Bone marrow (tissue), 2 donors: ENCODE results near the gene OR2H1.
"Not testable (repeated sequence)": the region's sequence is repeated elsewhere in the genome, so short reads cannot be mapped to it uniquely, and the experiment has no call there.

Source experiments
- DNase-seq, 2 donors: peaks; one replicate each; lab custom pipeline; 2025; lab: John Stamatoyannopoulos, UW

The OR2H1 gene

GRCh38 chr6:29456971-29457370, at the start of gene OR2H1, which contains the start of gene OR11A1:
Gene OR2H1 (plus strand): TSS chr6:29457155. CDS start chr6:29461770, 4,615 bp downstream.
Gene OR11A1 (minus strand): TSS chr6:29457071. CDS start chr6:29427641, 29,430 bp downstream.
- DNase-seq: no peak

- DNase-seq: no peak
These were observed 42.4 kb upstream of the OR2H1 start, which contains the start of gene OR12D1 for GRCh38 chr6:29414588-29414987. Gene OR12D1 (plus strand): TSS chr6:29414928.

DNA sequence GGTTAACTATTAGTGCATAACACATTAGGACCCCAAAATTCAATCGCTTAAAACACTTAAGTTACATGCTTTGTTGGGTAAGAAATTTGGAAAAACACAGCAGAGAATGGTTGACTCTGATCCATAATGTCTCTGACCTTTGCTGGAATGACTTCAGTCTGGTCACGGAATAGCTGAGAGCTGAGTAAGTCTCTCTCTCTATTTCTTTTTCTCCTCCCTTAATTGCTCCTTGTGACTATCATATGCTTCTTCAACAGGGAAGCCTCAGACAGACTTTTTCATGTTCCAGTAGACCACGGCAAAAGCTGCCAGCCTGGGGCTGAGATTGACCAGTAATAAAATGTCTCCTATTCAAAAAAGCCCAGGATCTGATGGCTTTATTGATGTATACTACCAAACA, 37.4 kb upstream of the OR2H1 start:
- DNase-seq: no peak

DNA sequence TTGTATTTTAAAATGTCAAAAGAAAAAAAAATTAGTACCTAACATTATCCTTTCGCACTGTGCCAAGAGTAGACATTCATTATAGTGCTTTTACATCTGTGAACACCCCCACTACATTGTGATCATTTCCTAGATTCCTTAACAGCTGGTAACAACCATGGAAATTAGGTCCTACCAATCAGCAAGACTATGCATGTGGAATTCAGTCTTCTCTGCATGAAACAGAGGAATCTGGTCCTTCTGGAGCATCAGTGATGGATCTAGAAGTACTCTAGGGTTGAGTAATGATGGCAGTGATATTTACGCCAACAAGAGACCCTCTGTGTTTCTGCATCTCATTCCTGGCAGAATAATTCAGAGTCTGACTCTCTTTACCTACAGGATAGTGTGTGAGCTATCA, 32.8 kb upstream of the OR2H1 start:
- DNase-seq: no peak

DNA sequence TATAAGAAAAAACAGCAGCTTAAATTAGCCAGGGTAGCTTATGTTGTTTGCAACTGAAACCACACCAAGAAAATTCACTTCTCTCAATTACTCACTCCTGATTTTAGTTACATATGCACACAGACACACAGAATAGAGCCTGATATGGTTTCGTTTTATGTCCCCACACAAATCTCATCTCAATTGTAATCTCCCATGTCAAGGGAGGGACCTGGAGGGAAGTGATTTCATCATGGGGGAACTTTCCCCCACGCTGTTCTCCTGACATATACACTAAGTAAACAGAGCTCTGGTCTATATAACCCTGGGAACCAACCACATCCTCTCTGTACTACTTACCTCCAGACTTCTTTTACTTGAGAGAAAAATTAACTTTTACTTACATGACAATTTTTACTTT, 32.4 kb upstream of the OR2H1 start:
- DNase-seq: no peak

GRCh38 chr6:29425075-29425474, 31.9 kb upstream of the OR2H1 start:
- no peak for DNase-seq

GRCh38 chr6:29426654-29427053, 30.3 kb upstream of the OR2H1 start:
- no peak for DNase-seq

DNA sequence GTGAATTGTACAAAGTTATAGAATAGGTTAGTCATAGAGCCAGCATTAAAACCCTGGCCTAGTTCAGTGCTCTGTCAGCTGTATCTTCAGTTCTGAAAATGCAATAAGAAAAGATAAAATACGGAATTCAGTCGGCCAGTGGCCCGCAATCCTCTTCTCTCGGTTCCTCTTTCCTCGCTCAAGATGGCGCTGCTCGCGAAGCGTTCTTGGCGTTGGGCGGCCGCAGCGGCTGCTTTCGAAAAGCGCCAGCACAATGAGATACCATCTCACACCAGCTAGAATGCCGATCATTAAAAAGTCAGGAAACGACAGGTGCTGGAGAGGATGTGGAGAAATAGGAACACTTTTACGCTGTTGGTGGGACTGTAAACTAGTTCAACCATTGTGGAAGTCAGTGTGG, 20.2 kb upstream of the OR2H1 start:
- DNase-seq: not testable (repeated sequence)

GRCh38 chr6:29439006-29439405, 17.9 kb upstream of the OR2H1 start, which contains the start of gene OR10C1:
Gene OR10C1 (plus strand): TSS chr6:29439306. CDS start chr6:29440016, 710 bp downstream.
- no peak for DNase-seq

GRCh38 chr6:29442719-29443118, 14.2 kb upstream of the OR2H1 start:
- DNase-seq: no peak

DNA sequence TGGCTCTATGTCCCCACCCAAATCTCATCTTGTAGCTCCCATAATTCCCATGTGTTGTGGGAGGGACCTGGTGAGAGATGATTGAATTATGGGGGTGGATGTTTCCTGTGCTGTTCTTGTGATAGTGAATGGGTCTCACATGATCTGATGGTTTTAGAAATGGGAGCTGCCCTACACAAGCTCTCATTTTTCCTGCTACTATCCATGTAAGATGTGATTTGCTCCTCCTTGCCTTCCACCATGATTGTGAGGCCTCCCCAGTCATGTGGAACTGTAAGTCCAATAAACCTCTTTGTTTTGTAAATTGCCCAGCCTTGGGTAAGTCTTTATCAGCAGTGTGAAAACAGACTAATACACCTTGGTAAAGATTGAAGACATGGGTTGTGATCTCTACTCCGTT, 12.9 kb upstream of the OR2H1 start:
- DNase-seq: not testable (repeated sequence)

GRCh38 chr6:29447670-29448069, 9.3 kb upstream of the OR2H1 start:
- DNase-seq: no peak

DNA sequence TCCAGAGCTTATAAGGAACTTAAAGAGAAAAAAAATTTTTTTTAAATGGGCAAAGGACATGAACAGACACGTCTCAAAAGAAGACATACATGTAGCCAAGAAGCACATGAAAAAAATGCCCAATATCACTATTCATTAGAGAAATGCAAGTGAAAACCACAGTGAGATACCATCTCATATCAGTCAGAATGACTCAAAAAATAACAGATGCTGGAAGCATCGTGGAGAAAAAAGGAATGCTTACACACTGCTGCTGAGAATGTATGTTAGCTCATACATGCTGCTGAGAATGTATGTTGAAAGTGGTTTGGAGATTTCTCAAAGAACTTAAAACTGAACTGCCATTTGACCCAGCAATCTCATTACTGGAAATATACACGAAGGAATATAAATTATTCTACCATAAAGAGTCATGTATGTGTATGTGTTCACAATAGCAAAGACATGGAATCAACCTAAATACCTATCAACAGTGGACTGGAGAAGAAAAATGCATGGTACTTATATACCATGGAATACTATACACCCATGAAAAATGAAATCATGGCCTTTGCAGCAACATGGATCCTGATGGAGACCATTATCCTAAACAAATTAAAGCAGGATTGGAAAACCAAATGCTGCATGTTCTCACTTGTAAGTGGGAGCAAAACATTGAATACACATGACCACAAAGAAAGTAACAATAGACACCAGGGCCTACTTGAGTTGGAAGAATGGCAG, 5.3 kb upstream of the OR2H1 start:
- DNase-seq: no peak

DNA sequence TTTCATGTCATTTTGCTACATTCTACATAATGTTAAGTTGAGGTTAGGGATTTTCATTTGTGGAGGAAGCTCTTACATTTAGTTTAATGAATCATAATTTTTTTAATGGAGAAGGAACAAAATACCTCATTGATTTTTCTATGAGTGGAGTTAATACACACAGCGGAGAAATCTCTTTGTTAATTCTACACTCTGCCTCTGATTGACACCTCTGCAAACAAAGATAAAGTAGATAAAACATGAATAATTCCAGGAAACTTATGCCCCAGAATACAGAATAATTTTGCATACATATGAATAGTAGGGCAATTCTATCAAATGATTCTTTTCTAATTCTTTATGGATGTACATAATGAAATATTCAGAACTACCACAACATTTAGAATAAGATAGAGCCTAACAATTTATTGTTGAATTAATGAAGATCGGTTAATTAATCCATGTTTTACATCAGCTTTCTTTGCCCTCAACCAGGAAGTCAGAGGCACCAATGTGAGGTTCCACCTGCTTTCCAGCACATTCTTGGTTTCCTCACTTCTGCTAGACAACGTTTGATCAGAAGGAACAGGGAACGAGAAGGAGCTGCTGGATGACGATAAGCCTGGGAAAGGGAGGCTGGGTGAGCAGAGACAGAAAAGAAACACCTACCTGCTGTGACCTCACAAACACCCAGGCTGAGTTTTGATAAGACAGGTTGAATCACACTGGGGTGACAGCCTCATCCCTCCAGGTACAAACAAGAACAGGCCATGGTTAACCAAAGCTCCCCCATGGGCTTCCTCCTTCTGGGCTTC, 4.3 kb downstream of the OR2H1 start:
- DNase-seq: no peak

- no peak for DNase-seq
These were observed 5.1 kb downstream of the OR2H1 start for GRCh38 chr6:29462022-29462421.

DNA sequence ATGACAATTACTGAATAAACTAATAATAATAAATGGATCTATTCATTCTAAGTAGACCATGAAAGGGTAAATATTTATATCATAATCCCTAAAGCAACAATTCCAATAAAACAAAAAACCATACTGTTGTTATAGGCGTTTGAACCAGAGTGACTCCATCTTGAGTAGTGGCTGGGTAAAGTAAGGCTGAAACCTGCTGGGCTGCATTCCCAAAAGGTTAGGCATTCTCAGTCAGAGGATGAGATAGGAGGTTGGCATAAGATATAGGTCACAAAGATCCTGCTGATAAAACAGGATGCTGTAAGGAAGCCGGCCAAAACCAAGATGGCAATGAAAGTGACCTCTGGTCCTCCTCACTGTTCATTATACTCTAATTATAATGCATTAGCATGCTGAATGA, 8.3 kb downstream of the OR2H1 start:
- no peak for DNase-seq

GRCh38 chr6:29465801-29466200, 8.8 kb downstream of the OR2H1 start:
- no peak for DNase-seq

DNA sequence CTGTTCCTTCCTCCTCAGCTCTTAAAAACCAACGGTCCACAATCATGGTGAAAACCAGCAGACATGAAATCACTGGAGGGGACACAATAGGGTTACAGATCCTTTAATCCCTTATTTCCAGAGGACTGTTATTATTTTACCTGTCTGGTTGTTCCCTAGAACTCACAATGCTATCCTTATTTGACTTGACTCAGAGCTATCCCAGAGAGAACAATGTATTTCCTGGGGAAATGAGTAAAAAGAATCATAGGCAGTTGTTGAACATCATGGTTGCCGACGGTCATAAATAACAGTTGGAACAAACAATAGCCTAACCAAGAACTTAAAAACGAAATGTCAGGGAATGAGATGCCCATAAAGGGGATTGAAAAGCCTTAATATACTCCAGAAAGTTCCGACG, 9.3 kb downstream of the OR2H1 start:
- DNase-seq: no peak

GRCh38 chr6:29474996-29475395, 18.0 kb downstream of the OR2H1 start:
- no peak for DNase-seq

GRCh38 chr6:29477923-29478450, 21.0 kb downstream of the OR2H1 start:
- no peak for DNase-seq

DNA sequence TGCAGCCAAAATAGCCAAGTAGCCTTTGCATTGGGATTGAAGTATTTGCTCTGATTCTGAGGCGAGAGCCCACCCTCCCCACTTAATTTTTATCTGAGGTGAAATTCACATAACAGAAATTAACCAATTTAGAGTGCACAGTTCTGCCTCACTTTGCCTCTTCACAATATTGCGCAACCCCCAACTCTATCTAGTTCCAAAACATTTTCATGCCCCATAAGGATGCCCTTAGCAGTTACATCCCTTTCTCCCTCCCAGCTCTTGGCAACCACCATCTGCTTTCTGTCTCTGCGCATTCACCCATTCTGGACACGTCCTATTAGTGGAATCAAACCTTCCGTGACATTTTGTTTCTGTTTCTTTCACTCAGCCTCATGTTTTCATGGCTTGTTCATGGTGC, 21.8 kb downstream of the OR2H1 start:
- no peak for DNase-seq

DNA sequence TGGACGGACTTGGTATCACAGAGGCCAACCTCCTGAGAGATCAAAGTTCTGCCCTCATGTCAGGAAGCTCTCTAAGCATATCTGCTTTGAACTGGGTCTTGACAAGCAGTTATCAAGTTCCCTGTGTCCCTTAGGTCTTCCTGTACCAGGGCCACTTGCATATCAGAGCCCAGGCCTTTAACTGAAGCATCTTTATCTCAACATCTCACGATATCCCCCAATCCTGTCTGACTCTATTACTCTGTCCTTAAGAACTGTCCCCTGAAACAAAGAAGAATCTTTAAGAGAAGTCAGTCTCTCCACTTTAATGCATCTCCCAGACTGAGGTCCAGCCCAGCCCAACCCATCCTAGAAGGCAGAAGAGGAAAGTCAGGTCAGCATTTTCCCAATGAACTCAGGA, 22.6 kb downstream of the OR2H1 start:
- no peak for DNase-seq

DNA sequence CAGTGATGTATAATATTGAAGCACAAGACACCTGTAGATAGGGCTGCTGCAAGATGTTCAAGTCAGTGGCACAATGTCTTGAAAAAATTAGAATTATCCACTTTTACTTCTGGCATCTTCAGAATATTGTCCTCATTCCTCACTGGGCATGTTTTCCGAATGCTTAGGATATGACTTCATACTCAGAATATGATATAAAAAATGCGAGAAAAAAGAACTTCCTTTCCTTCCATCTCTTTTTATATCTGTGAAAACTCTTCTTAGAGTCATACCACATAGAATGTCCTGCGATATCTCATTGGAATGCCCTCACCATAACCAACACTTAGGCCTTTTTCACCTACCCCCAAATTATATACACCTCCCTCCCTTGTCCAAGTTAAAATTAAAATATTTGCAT, 26.2 kb downstream of the OR2H1 start:
- DNase-seq: no peak
